Liver (tissue), 9 donors: ENCODE data around the gene RUNX1. TPM values are rescaled to one million over a fixed set of nuclear protein-coding genes. Genes with fewer than 3 reads are reported as not detected.

ENCODE experiments used
- DNase-seq: peaks from one replicate; pipeline ENCODE4 v3.0.0-alpha.2; 2017; ENCODE audit warnings: low spot score
- H3K27ac ChIP-seq, 2 donors: one replicate each; pipeline ENCODE4 v1.7.0; 2013; ENCODE audit warnings: inconsistent platforms in 2 of 2, low read length in 2 of 2, control low read depth in 1 of 2, low read depth in 1 of 2, mild to moderate bottlenecking in 1 of 2
- H3K27me3 ChIP-seq, 4 donors: one replicate each; pipeline versions ENCODE4 v1.6.1 to v1.7.0; 2013; ENCODE audit warnings: low read length in 3 of 4, inconsistent platforms in 1 of 4, mild to moderate bottlenecking in 1 of 4, moderate library complexity in 1 of 4; ENCODE audit not compliant: control insufficient read depth in 4 of 4, insufficient read depth in 4 of 4
- H3K36me3 ChIP-seq, 4 donors: one replicate each; pipeline versions ENCODE4 v1.6.1 to v1.7.0; 2013; ENCODE audit warnings: low read length in 3 of 4, mild to moderate bottlenecking in 3 of 4, low read depth in 1 of 4, moderate library complexity in 1 of 4; ENCODE audit not compliant: control insufficient read depth in 4 of 4, insufficient read depth in 3 of 4
- H3K4me1 ChIP-seq, 4 donors: one replicate each; pipeline versions ENCODE4 v1.6.1 to v1.7.0; 2013; ENCODE audit warnings: low read length in 3 of 4, mild to moderate bottlenecking in 3 of 4, moderate library complexity in 1 of 4; ENCODE audit not compliant: control insufficient read depth in 4 of 4, insufficient read depth in 4 of 4
- H3K4me3 ChIP-seq, 3 donors: one replicate each; pipeline versions ENCODE4 v1.6.1 to v1.7.0; 2013; ENCODE audit warnings: low read length in 3 of 3, control low read depth in 1 of 3, low read depth in 1 of 3, mild to moderate bottlenecking in 1 of 3
- H3K9ac ChIP-seq, 2 donors: one replicate each; pipeline ENCODE4 v1.7.0; 2013; ENCODE audit warnings: low read length in 2 of 2, mild to moderate bottlenecking in 2 of 2, moderate library complexity in 2 of 2, control low read depth in 1 of 2, low read depth in 1 of 2
- H3K9me3 ChIP-seq, 4 donors: one replicate each; pipeline versions ENCODE4 v1.6.1 to v1.7.0; 2013; ENCODE audit warnings: low read length in 3 of 4; ENCODE audit not compliant: control insufficient read depth in 4 of 4
- EGR1 ChIP-seq, 2 donors: IDR thresholded peaks; 2 replicates each; pipeline ENCODE4 v1.6.1; 2016 to 2018; ENCODE audit warnings: antibody characterized with exemption in 2 of 2, low read depth in 2 of 2
- FOXA1 ChIP-seq: IDR thresholded peaks from 2 replicates; pipeline ENCODE4 v1.6.1; 2016; ENCODE audit warnings: antibody characterized with exemption
- FOXA2 ChIP-seq: IDR thresholded peaks from 2 replicates; pipeline ENCODE4 v1.6.1; 2016; ENCODE audit warnings: antibody characterized with exemption
- GABPA ChIP-seq, 2 donors: IDR thresholded peaks in 1 of 2; conservative IDR thresholded peaks in 1 of 2; 2 replicates each; pipeline ENCODE4 v1.6.1; 2016; ENCODE audit warnings: antibody characterized with exemption in 2 of 2, mild to moderate bottlenecking in 1 of 2, moderate library complexity in 1 of 2
- HNF4A ChIP-seq, 2 donors: conservative IDR thresholded peaks; 2 replicates each; pipeline ENCODE4 v1.6.1; 2016; ENCODE audit warnings: antibody characterized with exemption in 2 of 2, mild to moderate bottlenecking in 2 of 2
- HNF4G ChIP-seq: IDR thresholded peaks from 2 replicates; pipeline ENCODE4 v1.6.1; 2016; ENCODE audit warnings: antibody characterized with exemption
- JUND ChIP-seq, 2 donors: IDR thresholded peaks; 2 replicates each; pipeline ENCODE4 v1.6.1; 2016; ENCODE audit warnings: antibody characterized with exemption in 2 of 2
- NR2F2 ChIP-seq: IDR thresholded peaks from 2 replicates; pipeline ENCODE4 v1.6.1; 2016; ENCODE audit warnings: antibody characterized with exemption
- RAD21 ChIP-seq, 2 donors: IDR thresholded peaks; 2 replicates each; pipeline ENCODE4 v1.6.1; 2016; ENCODE audit warnings: antibody characterized with exemption in 2 of 2, mild to moderate bottlenecking in 2 of 2
- RXRA ChIP-seq, 2 donors: IDR thresholded peaks; 2 replicates each; pipeline ENCODE4 v1.6.1; 2017 to 2018; ENCODE audit warnings: antibody characterized with exemption in 2 of 2, mild to moderate bottlenecking in 1 of 2
- SP1 ChIP-seq: IDR thresholded peaks from 2 replicates; pipeline ENCODE4 v1.6.1; 2018; ENCODE audit warnings: antibody characterized with exemption, mild to moderate bottlenecking
- TAF1 ChIP-seq: conservative IDR thresholded peaks from 2 replicates; pipeline ENCODE4 v1.6.1; 2016; ENCODE audit warnings: antibody characterized with exemption, mild to moderate bottlenecking
- YY1 ChIP-seq: IDR thresholded peaks from 2 replicates; pipeline ENCODE4 v1.6.1; 2016; ENCODE audit warnings: antibody characterized with exemption, mild to moderate bottlenecking
- WGBS: extraction: QIAGEN DNeasy Blood & Tissue Kit; methylation state at CpG from one replicate; pipeline ENCODE4 v1.1.7; 2013; 5-methylcytosine and 5-hydroxymethylcytosine counted together
- polyA plus RNA-seq, 2 donors: library from polyadenylated mRNA; stranded (reverse) in 1 of 2; unstranded in 1 of 2; fragments of 200-250 nt in 1 of 2; fragments of >200 nt in 1 of 2; fragmentation: Nextera tagmentation in 1 of 2; extraction: Ambion mirVana in 1 of 2; gene quantifications; one replicate each; pipeline versions ENCODE4 v1.2.1 to v1.2.3, GENCODE V29; 2013 to 2015
- total RNA-seq, 2 donors: library from RNA; depleted of rRNA; stranded (reverse); fragments of >200 nt; gene quantifications; one replicate each; pipeline ENCODE4 v1.2.3, GENCODE V29; 2014
- TF ChIP-seq, protein P1 (sequence below): IDR thresholded peaks from 2 replicates; pipeline ENCODE4 v1.6.1; 2016; ENCODE audit warnings: antibody characterized with exemption
- TF ChIP-seq, protein P2 (sequence below): fragments of 150-350 bp; IDR thresholded peaks from 2 replicates; pipeline ENCODE4 v1.5.1; 2017; ENCODE audit warnings: improper control_type of control experiment, low read depth, low read length; ENCODE audit not compliant: missing input control
- TF ChIP-seq, protein P3 (sequence below): IDR thresholded peaks from 2 replicates; pipeline ENCODE4 v1.6.1; 2016; ENCODE audit warnings: antibody characterized with exemption
- TF ChIP-seq, protein P4 (sequence below): IDR thresholded peaks from 2 replicates; pipeline ENCODE4 v1.6.1; 2016; ENCODE audit warnings: antibody characterized with exemption
- TF ChIP-seq, protein P5 (sequence below): IDR thresholded peaks from 2 replicates; pipeline ENCODE4 v1.6.1; 2016; ENCODE audit warnings: antibody characterized with exemption, mild to moderate bottlenecking
- donor health status: healthy.
- donor health status: healthy.
- donor health status: healthy.
- donor health status: healthy.
- donor health status: healthy.

Gene RUNX1
- total and polyA plus RNA-seq, 4 donors, result 0.98 to 7.2 (median 3.1) TPM

DNA sequence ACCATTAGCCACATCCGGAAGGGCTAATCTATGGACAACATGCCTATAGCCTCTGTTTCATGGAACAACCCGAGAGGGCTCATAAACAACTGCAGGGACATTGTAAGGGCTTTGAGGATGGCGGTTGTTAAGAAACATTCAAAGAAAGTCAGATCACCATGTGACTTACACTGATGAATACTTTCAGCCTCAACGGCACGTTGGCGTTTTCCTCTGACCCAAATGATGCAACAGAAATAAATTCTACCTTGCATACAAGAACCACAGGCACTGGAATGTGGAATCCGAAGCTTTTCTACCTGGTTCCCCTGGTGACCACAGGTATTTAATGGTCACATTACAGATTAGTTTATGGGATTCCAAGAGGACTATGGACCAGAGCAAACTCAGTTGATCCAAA lies 273.3 kb downstream of the RUNX1 start:
- Histone ChIP-seq H3K9me3 (no peaks in the 10 kb centered on the region), H3K9ac (no peak overlapping the region), H3K4me1 (no peaks in the 10 kb centered on the region), H3K4me3 (no peak overlapping the region), H3K36me3 (no peaks in the 10 kb centered on the region), H3K27ac (no peak overlapping the region), H3K27me3 (no peaks in the 10 kb centered on the region)
- DNase-seq, result no peak
- TF ChIP-seq HNF4G, result no peak
- TF ChIP-seq SP1, result no peak
- no peak for TF ChIP-seq RAD21 (IDR thresholded peaks at IDR 0.05)
- TF ChIP-seq FOXA2, result no peak
- no peak for TF ChIP-seq EGR1 (IDR thresholded peaks at IDR 0.05; ENCODE audit: low read depth in 2 of 2)
- TF ChIP-seq RXRA (IDR thresholded peaks at IDR 0.05), result no peak
- no peak for TF ChIP-seq HNF4A (conservative IDR thresholded peaks at IDR 0.05)
- TF ChIP-seq, protein P1, sequence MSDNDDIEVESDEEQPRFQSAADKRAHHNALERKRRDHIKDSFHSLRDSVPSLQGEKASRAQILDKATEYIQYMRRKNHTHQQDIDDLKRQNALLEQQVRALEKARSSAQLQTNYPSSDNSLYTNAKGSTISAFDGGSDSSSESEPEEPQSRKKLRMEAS, result no peak
- no peak for TF ChIP-seq GABPA (IDR thresholded peaks at IDR 0.05 in 1 of 2, conservative IDR thresholded peaks at IDR 0.05 in 1 of 2)
- no peak for TF ChIP-seq FOXA1
- TF ChIP-seq, protein P2, sequence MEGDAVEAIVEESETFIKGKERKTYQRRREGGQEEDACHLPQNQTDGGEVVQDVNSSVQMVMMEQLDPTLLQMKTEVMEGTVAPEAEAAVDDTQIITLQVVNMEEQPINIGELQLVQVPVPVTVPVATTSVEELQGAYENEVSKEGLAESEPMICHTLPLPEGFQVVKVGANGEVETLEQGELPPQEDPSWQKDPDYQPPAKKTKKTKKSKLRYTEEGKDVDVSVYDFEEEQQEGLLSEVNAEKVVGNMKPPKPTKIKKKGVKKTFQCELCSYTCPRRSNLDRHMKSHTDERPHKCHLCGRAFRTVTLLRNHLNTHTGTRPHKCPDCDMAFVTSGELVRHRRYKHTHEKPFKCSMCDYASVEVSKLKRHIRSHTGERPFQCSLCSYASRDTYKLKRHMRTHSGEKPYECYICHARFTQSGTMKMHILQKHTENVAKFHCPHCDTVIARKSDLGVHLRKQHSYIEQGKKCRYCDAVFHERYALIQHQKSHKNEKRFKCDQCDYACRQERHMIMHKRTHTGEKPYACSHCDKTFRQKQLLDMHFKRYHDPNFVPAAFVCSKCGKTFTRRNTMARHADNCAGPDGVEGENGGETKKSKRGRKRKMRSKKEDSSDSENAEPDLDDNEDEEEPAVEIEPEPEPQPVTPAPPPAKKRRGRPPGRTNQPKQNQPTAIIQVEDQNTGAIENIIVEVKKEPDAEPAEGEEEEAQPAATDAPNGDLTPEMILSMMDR, result no peak
- TF ChIP-seq, protein P3, sequence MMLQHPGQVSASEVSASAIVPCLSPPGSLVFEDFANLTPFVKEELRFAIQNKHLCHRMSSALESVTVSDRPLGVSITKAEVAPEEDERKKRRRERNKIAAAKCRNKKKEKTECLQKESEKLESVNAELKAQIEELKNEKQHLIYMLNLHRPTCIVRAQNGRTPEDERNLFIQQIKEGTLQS, result no peak
- TF ChIP-seq, protein P4, sequence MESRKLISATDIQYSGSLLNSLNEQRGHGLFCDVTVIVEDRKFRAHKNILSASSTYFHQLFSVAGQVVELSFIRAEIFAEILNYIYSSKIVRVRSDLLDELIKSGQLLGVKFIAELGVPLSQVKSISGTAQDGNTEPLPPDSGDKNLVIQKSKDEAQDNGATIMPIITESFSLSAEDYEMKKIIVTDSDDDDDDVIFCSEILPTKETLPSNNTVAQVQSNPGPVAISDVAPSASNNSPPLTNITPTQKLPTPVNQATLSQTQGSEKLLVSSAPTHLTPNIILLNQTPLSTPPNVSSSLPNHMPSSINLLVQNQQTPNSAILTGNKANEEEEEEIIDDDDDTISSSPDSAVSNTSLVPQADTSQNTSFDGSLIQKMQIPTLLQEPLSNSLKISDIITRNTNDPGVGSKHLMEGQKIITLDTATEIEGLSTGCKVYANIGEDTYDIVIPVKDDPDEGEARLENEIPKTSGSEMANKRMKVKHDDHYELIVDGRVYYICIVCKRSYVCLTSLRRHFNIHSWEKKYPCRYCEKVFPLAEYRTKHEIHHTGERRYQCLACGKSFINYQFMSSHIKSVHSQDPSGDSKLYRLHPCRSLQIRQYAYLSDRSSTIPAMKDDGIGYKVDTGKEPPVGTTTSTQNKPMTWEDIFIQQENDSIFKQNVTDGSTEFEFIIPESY, result no peak
- TF ChIP-seq NR2F2, result no peak
- no peak for TF ChIP-seq TAF1
- TF ChIP-seq YY1, result no peak
- TF ChIP-seq, protein P5, sequence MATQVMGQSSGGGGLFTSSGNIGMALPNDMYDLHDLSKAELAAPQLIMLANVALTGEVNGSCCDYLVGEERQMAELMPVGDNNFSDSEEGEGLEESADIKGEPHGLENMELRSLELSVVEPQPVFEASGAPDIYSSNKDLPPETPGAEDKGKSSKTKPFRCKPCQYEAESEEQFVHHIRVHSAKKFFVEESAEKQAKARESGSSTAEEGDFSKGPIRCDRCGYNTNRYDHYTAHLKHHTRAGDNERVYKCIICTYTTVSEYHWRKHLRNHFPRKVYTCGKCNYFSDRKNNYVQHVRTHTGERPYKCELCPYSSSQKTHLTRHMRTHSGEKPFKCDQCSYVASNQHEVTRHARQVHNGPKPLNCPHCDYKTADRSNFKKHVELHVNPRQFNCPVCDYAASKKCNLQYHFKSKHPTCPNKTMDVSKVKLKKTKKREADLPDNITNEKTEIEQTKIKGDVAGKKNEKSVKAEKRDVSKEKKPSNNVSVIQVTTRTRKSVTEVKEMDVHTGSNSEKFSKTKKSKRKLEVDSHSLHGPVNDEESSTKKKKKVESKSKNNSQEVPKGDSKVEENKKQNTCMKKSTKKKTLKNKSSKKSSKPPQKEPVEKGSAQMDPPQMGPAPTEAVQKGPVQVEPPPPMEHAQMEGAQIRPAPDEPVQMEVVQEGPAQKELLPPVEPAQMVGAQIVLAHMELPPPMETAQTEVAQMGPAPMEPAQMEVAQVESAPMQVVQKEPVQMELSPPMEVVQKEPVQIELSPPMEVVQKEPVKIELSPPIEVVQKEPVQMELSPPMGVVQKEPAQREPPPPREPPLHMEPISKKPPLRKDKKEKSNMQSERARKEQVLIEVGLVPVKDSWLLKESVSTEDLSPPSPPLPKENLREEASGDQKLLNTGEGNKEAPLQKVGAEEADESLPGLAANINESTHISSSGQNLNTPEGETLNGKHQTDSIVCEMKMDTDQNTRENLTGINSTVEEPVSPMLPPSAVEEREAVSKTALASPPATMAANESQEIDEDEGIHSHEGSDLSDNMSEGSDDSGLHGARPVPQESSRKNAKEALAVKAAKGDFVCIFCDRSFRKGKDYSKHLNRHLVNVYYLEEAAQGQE, result no peak
- no peak for TF ChIP-seq JUND (IDR thresholded peaks at IDR 0.05)
- 86% methylated on average over 7 of the region's 7 CpGs for WGBS
